Kidney glomerular epithelial cell (primary cell): ENCODE data around the gene GNB1.
"Not testable (repeated sequence)": the region's sequence is repeated elsewhere in the genome, so short reads cannot be mapped to it uniquely, and the experiment has no call there.

Experiments used
- DNase-seq: peaks from one replicate; lab custom pipeline; 2025; lab: John Stamatoyannopoulos, UW

Gene GNB1

GRCh38 chr1:1760715-1761114 is 130.2 kb downstream of the GNB1 start:
- no peak for DNase-seq

GRCh38 chr1:1760345-1760650 is 130.6 kb downstream of the GNB1 start:
- DNase-seq, result no peak

GRCh38 chr1:1759456-1760344 is 131.2 kb downstream of the GNB1 start:
- DNase-seq, result no peak

GRCh38 chr1:1758692-1759455 is 132.0 kb downstream of the GNB1 start:
- DNase-seq, result no peak

- DNase-seq, result no peak
Observed at GRCh38 chr1:1758059-1758621, 132.7 kb downstream of the GNB1 start.

GRCh38 chr1:1757422-1758058 is 133.3 kb downstream of the GNB1 start:
- DNase-seq, result no peak

GRCh38 chr1:1756661-1757421 is 134.0 kb downstream of the GNB1 start:
- no peak for DNase-seq

GRCh38 chr1:1755852-1756251 is 135.0 kb downstream of the GNB1 start:
- no peak for DNase-seq

- no peak for DNase-seq
Observed at GRCh38 chr1:1755426-1755825, 135.5 kb downstream of the GNB1 start.

GRCh38 chr1:1754051-1754815 is 136.7 kb downstream of the GNB1 start:
- no peak for DNase-seq

GRCh38 chr1:1753607-1754005 is 137.3 kb downstream of the GNB1 start:
- no peak for DNase-seq

GRCh38 chr1:1752636-1753606 is 138.0 kb downstream of the GNB1 start:
- no peak for DNase-seq

GRCh38 chr1:1752190-1752589 is 138.7 kb downstream of the GNB1 start:
- DNase-seq, result no peak

GRCh38 chr1:1749941-1750340 is 140.9 kb downstream of the GNB1 start:
- not testable (repeated sequence) for DNase-seq

GRCh38 chr1:1748686-1749321 is 142.1 kb downstream of the GNB1 start:
- DNase-seq, result no peak

- DNase-seq, result not testable (repeated sequence)
Observed at GRCh38 chr1:1746566-1746909, 144.3 kb downstream of the GNB1 start.

GRCh38 chr1:1745651-1746565 is 145.0 kb downstream of the GNB1 start:
- not testable (repeated sequence) for DNase-seq

GRCh38 chr1:1742529-1742928 is 148.4 kb downstream of the GNB1 start:
- DNase-seq, result not testable (repeated sequence)
